GM21529 (cell line): ENCODE data around the gene SLCO4A1.
"Not testable (repeated sequence)": the region's sequence is repeated elsewhere in the genome, so short reads cannot be mapped to it uniquely, and the experiment has no call there.

ENCODE experiments used
- ATAC-seq: cut with Tn5 transposase; IDR thresholded peaks from one replicate; pipeline ENCODE4 v1.9.1; 2021; ENCODE audit not compliant: unreplicated experiment

The SLCO4A1 gene

GRCh38 chr20:62679978-62680589 lies 37.8 kb downstream of the SLCO4A1 start:
- no peak for ATAC-seq

- no peak for ATAC-seq
These were observed 40.7 kb downstream of the SLCO4A1 start for GRCh38 chr20:62682912-62683517.

- ATAC-seq, result not testable (repeated sequence)
These were observed 41.5 kb downstream of the SLCO4A1 start for GRCh38 chr20:62683660-62684322.

DNA sequence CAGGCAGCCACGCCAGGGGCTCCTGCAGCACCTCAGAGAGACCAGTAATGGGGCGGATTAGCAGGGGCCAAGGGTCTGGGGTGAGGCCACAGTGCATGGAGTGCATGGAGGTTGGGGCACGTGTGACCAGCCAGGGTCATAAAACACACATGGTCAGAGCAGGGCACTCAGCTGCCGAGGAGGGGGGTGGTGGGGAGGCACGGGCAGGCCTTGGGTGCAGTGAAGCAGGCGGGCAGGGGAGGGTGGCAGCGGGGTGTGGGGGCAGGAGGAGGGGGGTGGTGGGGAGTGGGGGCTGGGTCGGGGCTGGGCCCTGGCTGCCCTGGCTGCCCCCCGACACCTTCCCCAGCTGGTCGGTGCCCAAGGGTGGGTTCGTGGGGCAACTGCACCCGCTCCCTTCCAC lies 42.7 kb downstream of the SLCO4A1 start:
- no peak for ATAC-seq

DNA sequence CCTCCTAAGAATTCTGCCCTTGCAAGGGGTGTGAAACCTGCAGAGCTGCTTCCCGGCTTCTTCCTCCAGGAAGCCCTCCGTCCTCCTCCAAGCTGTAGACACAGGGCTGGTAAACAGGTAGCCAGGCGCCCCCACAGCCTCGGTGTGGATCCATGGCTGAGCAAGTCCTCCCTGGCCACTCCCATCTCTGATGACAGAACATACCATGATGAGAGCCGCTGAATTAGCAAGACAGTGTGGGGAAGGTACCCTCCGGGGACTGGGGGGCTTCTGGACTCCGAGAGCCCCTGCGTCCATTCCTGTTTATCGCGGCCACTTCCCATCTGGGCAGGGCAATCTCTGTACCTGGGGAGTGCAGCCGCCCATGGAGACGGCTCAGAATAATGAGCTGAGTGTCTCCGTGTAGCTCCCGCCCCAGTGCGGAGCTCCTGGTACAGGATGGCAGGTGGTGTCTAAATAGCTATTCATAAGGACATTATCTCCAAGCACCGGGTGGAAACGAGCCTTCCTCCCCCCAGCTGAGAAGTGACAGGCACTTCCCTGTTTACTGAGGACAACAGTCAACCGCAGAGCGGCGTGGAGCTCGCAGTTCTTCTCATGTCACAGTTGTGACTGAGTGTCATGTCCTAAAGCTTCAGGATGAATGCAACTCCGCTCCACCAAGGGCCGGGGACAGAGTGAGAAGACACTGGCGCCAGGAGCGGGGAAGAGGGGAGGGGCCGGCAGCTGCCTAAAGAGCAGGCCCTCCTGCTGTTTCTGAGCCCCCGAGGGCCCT lies 43.7 kb downstream of the SLCO4A1 start:
- ATAC-seq, result no peak

DNA sequence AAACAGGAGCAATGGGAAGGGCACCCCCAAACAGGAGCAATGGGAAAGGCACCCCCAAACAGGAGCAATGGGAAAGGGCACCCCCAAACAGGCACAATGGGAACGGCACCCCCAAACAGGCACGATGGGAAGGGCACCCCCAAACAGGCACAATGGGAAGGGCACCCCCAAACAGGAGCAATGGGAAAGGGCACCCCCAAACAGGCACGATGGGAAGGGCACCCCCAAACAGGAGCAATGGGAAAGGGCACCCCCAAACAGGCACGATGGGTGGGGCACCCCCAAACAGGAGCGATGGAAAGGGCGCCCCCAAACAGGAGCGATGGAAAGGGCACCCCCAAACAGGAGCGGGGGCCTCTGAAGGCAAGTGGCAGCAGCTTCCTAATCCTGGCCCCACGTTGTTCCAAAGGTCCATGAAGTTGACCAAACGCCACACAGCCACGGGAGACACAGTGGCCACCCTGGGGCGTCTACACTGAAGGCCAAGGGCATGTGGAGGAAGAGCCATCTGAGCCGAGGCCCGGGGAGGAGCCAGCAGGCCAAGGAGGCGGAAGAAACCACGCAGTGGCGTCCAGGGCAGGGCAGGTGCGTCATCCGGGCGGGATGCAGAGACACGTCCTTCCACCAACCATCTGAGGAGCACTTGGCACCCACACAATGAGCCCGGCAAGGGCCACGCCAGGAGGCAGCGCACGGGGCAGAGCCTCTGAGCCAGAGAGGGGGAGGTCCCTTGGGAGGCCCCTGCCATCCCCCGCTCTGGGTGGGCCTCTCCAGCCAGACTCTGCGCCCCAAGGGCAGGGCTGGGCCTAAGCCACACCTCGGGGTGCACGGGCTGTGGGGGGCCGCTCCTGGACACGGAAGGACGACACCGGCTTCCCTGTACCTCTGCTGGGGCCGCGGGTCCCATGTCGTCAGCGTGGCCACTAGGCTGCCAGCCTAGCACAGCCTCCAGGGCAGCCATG lies 44.8 kb downstream of the SLCO4A1 start:
- no peak for ATAC-seq

GRCh38 chr20:62688083-62688482 lies 45.8 kb downstream of the SLCO4A1 start:
- no peak for ATAC-seq

GRCh38 chr20:62688855-62689460 lies 46.7 kb downstream of the SLCO4A1 start:
- no peak for ATAC-seq

- no peak for ATAC-seq
These were observed 47.6 kb downstream of the SLCO4A1 start for GRCh38 chr20:62689861-62690260.

DNA sequence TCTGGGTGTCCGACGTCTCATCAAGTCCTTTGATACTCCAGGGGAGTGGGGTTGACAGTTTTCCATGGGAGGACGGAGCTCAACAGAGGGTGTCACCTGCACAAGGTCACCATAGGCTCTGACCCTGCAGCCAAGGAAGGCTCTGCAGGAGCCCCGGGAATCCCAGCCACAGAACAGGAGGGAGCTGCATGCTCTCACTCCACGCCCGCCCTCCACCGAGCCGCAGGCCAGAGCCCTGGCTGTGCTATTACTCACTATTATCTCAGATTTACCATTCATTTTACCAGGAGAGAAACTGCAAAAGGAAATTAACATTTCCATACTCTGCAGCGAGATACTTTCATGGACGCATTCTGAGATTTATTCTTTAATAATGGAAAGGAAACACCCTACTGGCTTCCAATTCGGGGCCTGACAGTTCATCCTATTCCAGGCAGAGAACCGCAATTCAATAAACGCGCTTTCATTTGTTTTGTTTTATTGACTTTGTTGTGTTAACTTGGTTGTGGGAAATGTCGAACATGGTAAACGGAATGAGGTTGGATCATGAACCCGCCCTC lies 48.0 kb downstream of the SLCO4A1 start:
- ATAC-seq, result no peak

- no peak for ATAC-seq
These were observed 49.2 kb downstream of the SLCO4A1 start for GRCh38 chr20:62691487-62691886.

- ATAC-seq, result no peak
These were observed 49.9 kb downstream of the SLCO4A1 start for GRCh38 chr20:62692176-62692575.

- no peak for ATAC-seq
These were observed 50.7 kb downstream of the SLCO4A1 start for GRCh38 chr20:62692801-62693523.

DNA sequence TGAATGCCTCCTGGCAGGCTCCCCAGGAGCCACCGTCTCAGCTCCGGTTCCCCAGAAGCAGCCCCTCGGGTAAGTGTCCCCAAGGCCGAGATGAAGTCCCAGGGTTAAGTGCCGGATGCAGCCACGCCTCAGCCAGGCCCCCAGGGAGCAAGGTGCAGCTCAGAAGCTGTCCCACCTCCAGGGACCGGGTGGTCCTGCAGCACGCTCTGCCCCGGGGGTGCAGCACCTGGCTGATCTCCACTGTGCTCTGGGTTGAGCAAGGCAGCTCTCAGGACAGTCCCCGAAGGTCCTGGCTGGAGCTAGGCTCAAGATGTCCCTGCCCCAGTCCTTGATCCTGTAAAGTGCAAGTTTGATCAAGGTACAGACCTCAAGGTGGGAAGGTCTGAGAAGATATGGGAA lies 51.2 kb downstream of the SLCO4A1 start:
- no peak for ATAC-seq

GRCh38 chr20:62694106-62694505 lies 51.8 kb downstream of the SLCO4A1 start:
- ATAC-seq, result no peak

- ATAC-seq, result no peak
These were observed 52.6 kb downstream of the SLCO4A1 start for GRCh38 chr20:62694868-62695267.

DNA sequence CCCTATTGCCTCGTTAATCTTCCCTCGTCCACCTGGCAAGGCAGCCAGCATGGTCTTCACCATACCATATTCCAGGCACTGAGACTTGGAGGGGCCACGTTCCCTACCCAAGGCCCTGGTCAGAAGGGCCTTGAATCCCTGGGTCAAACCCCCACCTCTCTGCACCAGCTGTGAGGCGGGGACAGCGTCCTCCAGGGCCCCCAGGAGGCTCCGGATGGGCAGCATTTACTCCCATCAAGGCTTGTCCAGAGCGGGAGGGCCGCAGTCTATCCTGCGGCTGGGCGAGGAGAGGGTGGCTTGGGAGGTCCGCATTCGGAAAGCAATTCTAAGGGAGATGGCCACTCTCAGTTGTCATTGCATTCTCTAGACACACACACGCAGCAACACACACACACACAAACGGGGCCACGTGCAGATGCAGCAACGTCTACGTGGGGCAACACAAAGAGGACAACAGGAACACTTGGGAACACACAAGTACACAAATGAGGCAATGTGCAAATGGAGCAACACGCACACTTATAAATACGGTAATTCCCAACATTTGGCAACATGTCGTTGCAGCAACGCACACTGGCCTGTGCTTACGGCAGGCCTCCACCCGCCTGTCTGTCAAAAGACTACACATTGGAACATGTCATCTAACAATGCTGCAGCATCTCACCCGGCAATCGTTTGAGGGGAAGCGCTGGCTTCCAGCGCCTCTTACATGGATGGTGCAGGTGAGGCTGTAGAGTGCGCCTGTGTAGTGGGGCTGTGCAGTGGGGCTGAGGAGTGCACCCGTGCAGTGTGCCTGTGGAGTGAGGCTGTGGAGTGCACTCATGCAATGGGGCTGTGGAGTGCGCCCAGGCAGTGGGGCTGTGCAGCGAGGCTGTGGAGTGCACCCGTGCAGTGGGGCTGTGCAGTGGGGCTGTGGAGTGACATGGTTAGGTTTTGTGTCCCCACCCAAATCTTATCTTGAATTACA lies 53.4 kb downstream of the SLCO4A1 start:
- no peak for ATAC-seq

- no peak for ATAC-seq
These were observed 54.2 kb downstream of the SLCO4A1 start for GRCh38 chr20:62696434-62696957.
